ENCODE measurements around the gene ANTXR2.

Gene ANTXR2

DNA sequence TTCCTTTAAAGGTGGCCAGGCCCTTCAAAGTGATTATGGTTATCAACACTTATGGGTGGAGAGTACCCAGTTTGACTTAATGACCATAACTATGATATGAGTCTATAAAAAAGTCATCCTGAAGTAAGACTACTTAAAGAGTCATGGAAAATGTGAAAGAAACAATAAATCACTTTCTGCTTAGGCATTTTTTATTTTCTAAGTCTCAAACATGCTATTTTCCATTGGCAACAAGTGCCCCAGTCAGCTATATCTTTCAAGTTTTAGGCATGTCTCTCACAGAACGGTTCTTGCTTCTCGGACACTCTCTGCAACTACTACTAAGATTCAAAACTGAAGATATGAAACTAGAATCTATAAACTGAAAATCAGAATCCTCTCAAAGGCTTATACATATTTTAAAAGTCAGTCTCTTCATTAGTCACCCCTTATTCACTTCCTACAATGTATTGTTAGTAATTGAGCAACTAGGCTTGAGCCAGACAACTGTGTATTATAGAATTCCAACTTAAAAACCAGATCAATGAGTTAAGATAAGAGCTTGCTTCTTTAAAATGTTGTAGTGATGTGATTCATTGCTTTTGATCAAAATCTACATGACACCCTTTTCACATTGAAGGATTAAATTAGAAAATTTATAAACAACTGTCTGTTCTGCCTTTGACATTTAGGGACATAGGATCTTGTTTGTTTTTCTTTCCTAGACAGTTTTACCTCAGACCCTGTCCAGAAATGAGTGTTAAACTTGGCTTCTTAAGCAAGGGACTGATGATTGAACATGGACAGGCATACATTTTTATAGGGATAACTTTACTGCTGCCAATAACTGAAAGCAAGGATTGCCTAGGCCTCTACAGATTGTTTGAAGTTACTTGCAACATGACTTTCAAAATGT lies 2.9 kb downstream of the ANTXR2 start:
- H3K4me3 ChIP-seq (ENCODE audit: low read length) = peak overlapping the region; percentile 85
- TF ChIP-seq, protein P1, sequence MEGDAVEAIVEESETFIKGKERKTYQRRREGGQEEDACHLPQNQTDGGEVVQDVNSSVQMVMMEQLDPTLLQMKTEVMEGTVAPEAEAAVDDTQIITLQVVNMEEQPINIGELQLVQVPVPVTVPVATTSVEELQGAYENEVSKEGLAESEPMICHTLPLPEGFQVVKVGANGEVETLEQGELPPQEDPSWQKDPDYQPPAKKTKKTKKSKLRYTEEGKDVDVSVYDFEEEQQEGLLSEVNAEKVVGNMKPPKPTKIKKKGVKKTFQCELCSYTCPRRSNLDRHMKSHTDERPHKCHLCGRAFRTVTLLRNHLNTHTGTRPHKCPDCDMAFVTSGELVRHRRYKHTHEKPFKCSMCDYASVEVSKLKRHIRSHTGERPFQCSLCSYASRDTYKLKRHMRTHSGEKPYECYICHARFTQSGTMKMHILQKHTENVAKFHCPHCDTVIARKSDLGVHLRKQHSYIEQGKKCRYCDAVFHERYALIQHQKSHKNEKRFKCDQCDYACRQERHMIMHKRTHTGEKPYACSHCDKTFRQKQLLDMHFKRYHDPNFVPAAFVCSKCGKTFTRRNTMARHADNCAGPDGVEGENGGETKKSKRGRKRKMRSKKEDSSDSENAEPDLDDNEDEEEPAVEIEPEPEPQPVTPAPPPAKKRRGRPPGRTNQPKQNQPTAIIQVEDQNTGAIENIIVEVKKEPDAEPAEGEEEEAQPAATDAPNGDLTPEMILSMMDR (conservative IDR thresholded peaks at IDR 0.05; ENCODE audit: low read length) = no peak
- no peak for DNase-seq (ENCODE audit: low read depth)

DNA sequence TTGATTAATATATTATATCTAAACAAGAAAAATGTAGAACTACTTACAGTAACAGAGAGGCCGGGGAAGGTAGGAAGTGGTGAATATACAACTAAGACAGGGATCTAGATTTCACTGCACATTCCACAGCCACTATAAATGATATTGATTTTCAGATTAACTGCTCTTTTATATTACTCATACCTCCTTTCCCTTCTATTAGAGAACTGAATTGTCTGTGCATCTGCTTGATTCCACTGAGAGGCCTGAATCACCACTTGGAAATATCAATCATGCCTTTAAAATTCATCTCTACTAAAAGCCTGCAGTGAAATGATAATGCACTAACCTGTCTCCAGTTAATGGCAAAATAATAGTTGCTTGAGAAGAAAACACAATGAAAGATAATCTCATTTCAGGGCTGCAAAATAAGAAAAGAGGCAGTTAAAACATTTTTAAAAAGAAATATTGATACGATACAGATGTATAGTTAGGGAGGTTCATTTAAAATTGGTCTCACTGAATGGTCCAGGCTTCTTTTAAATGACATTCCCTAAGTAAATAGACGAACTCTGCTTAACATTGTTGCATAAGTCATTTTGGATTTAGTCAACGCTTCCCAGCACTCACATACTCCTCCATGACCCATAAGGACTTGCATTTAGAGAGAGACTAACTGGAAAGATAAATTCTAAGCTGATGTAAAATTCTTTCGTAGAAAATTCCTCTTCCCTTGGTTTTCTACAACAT lies 3.8 kb downstream of the ANTXR2 start:
- DNase-seq (ENCODE audit: low read depth) = no peak
- H3K4me3 ChIP-seq (ENCODE audit: low read length) = no peak overlapping the region
- TF ChIP-seq, protein P1 (conservative IDR thresholded peaks at IDR 0.05; ENCODE audit: low read length) = no peak

DNA sequence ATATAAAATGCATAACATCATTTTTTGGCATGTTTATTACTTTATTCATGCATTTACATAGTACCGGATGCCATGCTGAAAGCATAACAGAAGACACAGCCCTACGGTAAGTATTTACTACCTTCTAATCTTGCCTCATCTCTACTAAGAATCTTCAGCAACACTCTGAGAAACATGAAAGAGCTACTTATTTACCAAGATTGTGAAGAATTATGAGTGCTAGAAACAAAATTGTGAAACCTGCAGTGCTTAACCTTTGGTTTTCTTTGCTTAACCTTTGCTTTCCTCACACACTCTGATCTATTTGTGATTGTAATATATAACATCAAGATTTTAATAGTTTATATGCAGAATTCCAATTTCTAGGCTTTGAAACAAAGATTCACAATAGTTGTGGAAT lies 7.4 kb downstream of the ANTXR2 start:
- TF ChIP-seq, protein P1 (conservative IDR thresholded peaks at IDR 0.05; ENCODE audit: low read length) = no peak
- no peak for DNase-seq (ENCODE audit: low read depth)
- H3K4me3 ChIP-seq (ENCODE audit: low read length) = no peak overlapping the region

DNA sequence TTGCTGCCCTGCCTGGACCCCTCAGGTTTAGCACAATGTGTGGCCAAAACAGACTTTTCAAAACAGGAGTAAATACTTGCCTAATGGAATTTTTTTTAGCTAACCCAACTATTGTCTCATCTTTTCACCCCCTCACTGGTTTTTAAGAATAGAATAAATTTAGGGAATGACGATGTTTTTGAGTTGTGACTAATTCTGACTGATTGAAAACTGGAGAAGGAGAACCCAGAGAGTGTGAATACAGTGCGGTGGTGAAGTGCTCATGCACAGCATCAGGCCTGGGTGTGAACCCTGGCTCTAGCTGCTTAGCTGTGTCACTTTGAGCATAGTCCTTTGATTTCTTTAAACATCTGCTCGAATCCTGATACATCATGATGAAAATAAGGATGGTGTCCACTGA lies 10.5 kb downstream of the ANTXR2 start:
- H3K4me3 ChIP-seq (ENCODE audit: low read length) = no peak overlapping the region
- no peak for DNase-seq (ENCODE audit: low read depth)
- TF ChIP-seq, protein P1 (conservative IDR thresholded peaks at IDR 0.05; ENCODE audit: low read length) = no peak

DNA sequence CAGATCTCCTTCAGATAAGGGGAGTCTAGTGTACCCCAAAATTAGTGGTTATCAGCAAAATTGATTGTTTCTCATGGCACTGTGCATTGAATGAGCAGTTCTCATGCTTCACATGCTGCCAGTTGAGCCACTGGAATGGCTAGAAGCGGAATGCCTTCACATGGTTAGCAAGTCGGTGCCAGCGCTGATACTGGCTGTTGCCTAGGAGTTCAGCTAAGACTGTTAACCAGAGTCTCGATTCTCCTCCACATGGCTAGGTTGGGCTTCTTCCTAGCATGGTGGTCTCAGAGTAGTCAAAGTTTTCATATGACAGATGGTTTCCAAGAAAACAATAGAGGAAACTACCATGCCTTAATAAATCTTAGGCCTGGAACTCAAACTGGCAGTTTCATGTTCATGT lies 12.2 kb downstream of the ANTXR2 start:
- DNase-seq (ENCODE audit: low read depth) = no peak
- TF ChIP-seq, protein P1 (conservative IDR thresholded peaks at IDR 0.05; ENCODE audit: low read length) = no peak
- H3K4me3 ChIP-seq (ENCODE audit: low read length) = no peak overlapping the region

DNA sequence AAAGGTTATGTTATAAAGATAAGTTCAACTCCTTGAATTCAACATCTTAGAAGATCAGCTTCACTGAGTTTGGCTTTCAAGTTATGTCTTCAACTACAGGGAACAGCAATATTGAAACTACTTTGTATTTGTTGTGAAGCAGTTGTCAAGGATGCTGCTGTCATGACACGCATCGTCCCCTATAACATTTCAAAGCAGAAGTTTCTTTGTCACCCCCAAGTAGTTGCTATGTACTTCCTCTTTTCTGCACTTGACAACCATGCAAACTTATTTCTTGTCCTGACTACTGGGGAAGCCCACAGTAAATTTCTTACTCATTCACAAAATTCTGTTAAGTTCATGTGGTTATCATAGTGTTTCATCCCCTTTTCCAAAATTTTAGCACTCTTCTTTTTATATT lies 14.3 kb downstream of the ANTXR2 start:
- H3K4me3 ChIP-seq (ENCODE audit: low read length) = no peak overlapping the region
- DNase-seq (ENCODE audit: low read depth) = peak; percentile 56
- TF ChIP-seq, protein P1 (conservative IDR thresholded peaks at IDR 0.05; ENCODE audit: low read length) = no peak
